A549 (cell line): Measurements from ENCODE around the gene SMIM10L2A.

ENCODE experiments used
- CBX8 ChIP-seq: fragments of 200-600 bp; sonication (generic); IDR thresholded peaks from 2 replicates; pipeline ENCODE4 v1.6.1; 2016
- KDM5A ChIP-seq: fragments of 200-600 bp; sonication (generic); IDR thresholded peaks from 2 replicates; pipeline ENCODE4 v1.6.1; 2016; ENCODE audit warnings: antibody characterized with exemption, mild to moderate bottlenecking
- RCOR1 ChIP-seq: fragments of 150-350 bp; IDR thresholded peaks from 2 replicates; pipeline ENCODE4 v1.6.1; 2014; ENCODE audit warnings: antibody characterized with exemption, low read length, low read depth
- TF ChIP-seq, protein P1 (sequence below): IDR thresholded peaks from 2 replicates; pipeline ENCODE4 v1.6.1; 2012; ENCODE audit warnings: low read depth, borderline replicate concordance
- TF ChIP-seq, protein P2 (sequence below): fragments of >200 bp; sonication (Bioruptor Twin); formaldehyde crosslinking; IDR thresholded peaks from 3 replicates; pipeline ENCODE4 v1.5.1; 2016

DNA sequence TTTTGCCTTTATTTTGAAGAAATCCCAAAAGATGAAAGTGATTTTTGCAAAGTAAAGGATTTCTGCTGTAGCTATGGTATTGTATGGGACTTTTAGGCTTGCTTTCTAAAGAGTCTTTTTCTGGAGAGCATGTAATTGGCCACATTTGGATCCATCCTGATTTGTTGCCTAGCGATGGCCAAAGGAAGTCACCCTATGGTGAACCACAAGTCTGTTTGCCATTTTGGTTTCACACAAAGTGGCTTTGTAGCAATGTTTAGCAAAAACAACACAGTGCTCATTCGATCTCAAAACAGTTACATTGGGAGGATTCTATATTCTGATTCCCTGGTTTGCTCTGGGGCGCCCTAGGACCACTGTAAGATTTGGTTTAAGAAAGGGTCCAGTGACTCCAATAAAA, 54.6 kb downstream of the SMIM10L2A start:
- TF ChIP-seq, protein P1, sequence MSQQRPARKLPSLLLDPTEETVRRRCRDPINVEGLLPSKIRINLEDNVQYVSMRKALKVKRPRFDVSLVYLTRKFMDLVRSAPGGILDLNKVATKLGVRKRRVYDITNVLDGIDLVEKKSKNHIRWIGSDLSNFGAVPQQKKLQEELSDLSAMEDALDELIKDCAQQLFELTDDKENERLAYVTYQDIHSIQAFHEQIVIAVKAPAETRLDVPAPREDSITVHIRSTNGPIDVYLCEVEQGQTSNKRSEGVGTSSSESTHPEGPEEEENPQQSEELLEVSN = no peak
- TF ChIP-seq KDM5A (no peak), CBX8 (no peak), RCOR1 (no peak)
- TF ChIP-seq, protein P2, sequence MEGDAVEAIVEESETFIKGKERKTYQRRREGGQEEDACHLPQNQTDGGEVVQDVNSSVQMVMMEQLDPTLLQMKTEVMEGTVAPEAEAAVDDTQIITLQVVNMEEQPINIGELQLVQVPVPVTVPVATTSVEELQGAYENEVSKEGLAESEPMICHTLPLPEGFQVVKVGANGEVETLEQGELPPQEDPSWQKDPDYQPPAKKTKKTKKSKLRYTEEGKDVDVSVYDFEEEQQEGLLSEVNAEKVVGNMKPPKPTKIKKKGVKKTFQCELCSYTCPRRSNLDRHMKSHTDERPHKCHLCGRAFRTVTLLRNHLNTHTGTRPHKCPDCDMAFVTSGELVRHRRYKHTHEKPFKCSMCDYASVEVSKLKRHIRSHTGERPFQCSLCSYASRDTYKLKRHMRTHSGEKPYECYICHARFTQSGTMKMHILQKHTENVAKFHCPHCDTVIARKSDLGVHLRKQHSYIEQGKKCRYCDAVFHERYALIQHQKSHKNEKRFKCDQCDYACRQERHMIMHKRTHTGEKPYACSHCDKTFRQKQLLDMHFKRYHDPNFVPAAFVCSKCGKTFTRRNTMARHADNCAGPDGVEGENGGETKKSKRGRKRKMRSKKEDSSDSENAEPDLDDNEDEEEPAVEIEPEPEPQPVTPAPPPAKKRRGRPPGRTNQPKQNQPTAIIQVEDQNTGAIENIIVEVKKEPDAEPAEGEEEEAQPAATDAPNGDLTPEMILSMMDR = no peak
